K562 (cell line): ENCODE data around the gene DCTN2. TPM values are rescaled to one million over a fixed set of nuclear protein-coding genes. Genes with fewer than 3 reads are reported as not detected.

ENCODE experiments used
- CBX8 ChIP-seq: fragments of 200-600 bp; sonication (generic); IDR thresholded peaks from 2 replicates; pipeline ENCODE4 v1.6.1; 2012; ENCODE audit warnings: borderline replicate concordance, mixed run types, low read depth, mild to moderate bottlenecking, moderate library complexity, mixed read lengths, low read length, control low read depth, inconsistent platforms; ENCODE audit not compliant: poor library complexity, severe bottlenecking; ENCODE audit errors: extremely low read depth
- DACH1 ChIP-seq: fragments of 450-650 bp; IDR thresholded peaks from 2 replicates; pipeline ENCODE4 v1.6.1; 2018; ENCODE audit not compliant: partially characterized antibody
- ERF ChIP-seq: fragments of 450-650 bp; formaldehyde crosslinking; IDR thresholded peaks from 2 replicates; pipeline ENCODE4 v1.4.0; 2020; ENCODE audit warnings: mild to moderate bottlenecking, mixed read lengths
- HLTF ChIP-seq: fragments of 450-650 bp; IDR thresholded peaks from 2 replicates; pipeline ENCODE4 v1.6.1; 2016
- JUN ChIP-seq, 2 experiments: sonication (generic) in 1 of 2; formaldehyde crosslinking in 1 of 2; IDR thresholded peaks; 2 replicates each; pipeline versions ENCODE4 v1.6.1 to v1.8.0; 2012 to 2022; ENCODE audit warnings: borderline replicate concordance in 2 of 2, mild to moderate bottlenecking in 2 of 2, improper control_type of control experiment in 1 of 2, low read depth in 1 of 2, low read length in 1 of 2, missing genetic modification reagents in 1 of 2
- KLF10 ChIP-seq: fragments of 250-450 bp; sonication (Bioruptor Pico); IDR thresholded peaks from 2 replicates; pipeline ENCODE4 v1.6.1; 2021; ENCODE audit warnings: matching md5 sums
- MYBL2 ChIP-seq, 2 experiments: fragments of 450-650 bp in 1 of 2; sonication (generic) in 1 of 2; formaldehyde crosslinking in 1 of 2; IDR thresholded peaks; 2 replicates each; pipeline versions ENCODE4 v1.6.1 to v1.8.1; 2017 to 2022; ENCODE audit warnings: borderline replicate concordance in 1 of 2, inconsistent platforms in 1 of 2, low read depth in 1 of 2, mild to moderate bottlenecking in 1 of 2, missing genetic modification reagents in 1 of 2, moderate library complexity in 1 of 2
- NFATC3 ChIP-seq: fragments of 450-650 bp; IDR thresholded peaks from 2 replicates; pipeline ENCODE4 v1.6.1; 2017; ENCODE audit warnings: mild to moderate bottlenecking
- PHF8 ChIP-seq: fragments of 200-600 bp; sonication (generic); IDR thresholded peaks from 2 replicates; pipeline ENCODE4 v1.6.1; 2012; ENCODE audit warnings: mixed run types, mild to moderate bottlenecking, inconsistent platforms, low read length, moderate library complexity, borderline replicate concordance
- SMAD1 ChIP-seq: fragments of 150-350 bp; IDR thresholded peaks from 2 replicates; pipeline ENCODE4 v1.6.1; 2014; ENCODE audit warnings: low read length, low read depth; ENCODE audit not compliant: partially characterized antibody
- ZBTB43 ChIP-seq: sonication (generic); formaldehyde crosslinking; IDR thresholded peaks from 2 replicates; pipeline ENCODE4 v1.8.0; 2023; ENCODE audit warnings: mild to moderate bottlenecking, missing genetic modification reagents
- ZC3H11A ChIP-seq: IDR thresholded peaks from 2 replicates; pipeline ENCODE4 v1.6.1; 2012; ENCODE audit warnings: low read depth, low read length, improper control_type of control experiment
- ZFX ChIP-seq: sonication (generic); formaldehyde crosslinking; IDR thresholded peaks from 2 replicates; pipeline ENCODE4 v1.8.0; 2022; ENCODE audit warnings: mild to moderate bottlenecking, missing genetic modification reagents, moderate library complexity
- ZNF780A ChIP-seq: fragments of 250-450 bp; sonication (Bioruptor Pico); IDR thresholded peaks from 2 replicates; pipeline ENCODE4 v1.5.0; 2021; ENCODE audit warnings: mild to moderate bottlenecking
- polyA plus RNA-seq, 8 experiments: library from polyadenylated mRNA; depleted of rRNA in 4 of 8; stranded (reverse) in 5 of 8; unstranded in 3 of 8; fragments of >200 nt; fragmentation: Nextera tagmentation in 2 of 8; fragmentation: Illumina TruSeq in 1 of 8; extraction: Ambion mirVana in 2 of 8; extraction: Trizol in 1 of 8; gene quantifications; 2 replicates each; pipeline versions ENCODE4 v1.2.1 to v1.2.3, GENCODE V29; 2011 to 2014; ENCODE audit warnings: inconsistent platforms in 1 of 8, missing spikeins in 1 of 8
- total RNA-seq, 7 experiments: library from RNA; depleted of rRNA in 6 of 7; stranded (reverse); fragments of >200 nt in 6 of 7; fragmentation: Illumina TruSeq in 2 of 7; extraction: Trizol in 2 of 7; gene quantifications; 2 replicates each; pipeline versions ENCODE4 v1.2.1 to v1.2.3, GENCODE V29; 2011 to 2021; ENCODE audit warnings: low replicate concordance in 1 of 7
- TF ChIP-seq, protein P1 (sequence below): fragments of 250-450 bp; sonication (Bioruptor Pico); IDR thresholded peaks from 2 replicates; pipeline ENCODE4 v1.5.0; 2022; ENCODE audit warnings: mild to moderate bottlenecking
- TF ChIP-seq, protein P2 (sequence below): fragments of 450-650 bp; formaldehyde crosslinking; IDR thresholded peaks from 2 replicates; pipeline ENCODE4 v1.4.0; 2020; ENCODE audit warnings: mild to moderate bottlenecking, moderate library complexity
- TF ChIP-seq, protein P3 (sequence below), 2 experiments: fragments of 450-650 bp; conservative IDR thresholded peaks; 2 replicates each; pipeline ENCODE4 v1.6.1; 2017; ENCODE audit warnings: mild to moderate bottlenecking in 2 of 2, moderate library complexity in 2 of 2

DCTN2 gene
- total and polyA plus RNA-seq, 9 of the 15 experiments (the other 6 are each of a cell fraction or from before 2014, with no cell fraction given): 43.6 to 270 (median 125) TPM

DNA sequence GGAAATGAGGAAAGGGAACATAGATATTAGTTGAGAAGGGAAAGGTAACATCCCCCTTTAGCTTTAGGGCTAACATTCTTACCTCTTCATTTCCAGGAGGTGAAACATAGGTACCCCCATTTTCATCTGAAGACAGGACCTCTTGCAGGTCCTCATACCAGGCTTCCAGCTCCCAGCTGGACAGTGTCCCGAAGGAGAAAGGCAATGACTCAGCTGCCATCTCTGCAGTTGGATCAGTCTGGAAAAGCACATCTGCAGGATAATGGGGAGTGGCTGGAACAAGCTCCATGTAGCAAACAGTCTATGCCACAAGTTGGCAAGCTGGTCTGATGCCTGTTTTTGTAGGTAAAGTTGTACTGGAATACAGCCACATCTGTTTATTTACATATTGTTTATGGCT, 29.8 kb downstream of the DCTN2 start (continued):
- no peak for TF ChIP-seq JUN (IDR thresholded peaks at IDR 0.05; ENCODE audit: borderline replicate concordance, low read depth, low read length)
- no peak for TF ChIP-seq JUN (CRISPR knock-in tag; IDR thresholded peaks at IDR 0.05; ENCODE audit: borderline replicate concordance)
- TF ChIP-seq ERF (CRISPR knock-in tag): no peak
- TF ChIP-seq, protein P1, sequence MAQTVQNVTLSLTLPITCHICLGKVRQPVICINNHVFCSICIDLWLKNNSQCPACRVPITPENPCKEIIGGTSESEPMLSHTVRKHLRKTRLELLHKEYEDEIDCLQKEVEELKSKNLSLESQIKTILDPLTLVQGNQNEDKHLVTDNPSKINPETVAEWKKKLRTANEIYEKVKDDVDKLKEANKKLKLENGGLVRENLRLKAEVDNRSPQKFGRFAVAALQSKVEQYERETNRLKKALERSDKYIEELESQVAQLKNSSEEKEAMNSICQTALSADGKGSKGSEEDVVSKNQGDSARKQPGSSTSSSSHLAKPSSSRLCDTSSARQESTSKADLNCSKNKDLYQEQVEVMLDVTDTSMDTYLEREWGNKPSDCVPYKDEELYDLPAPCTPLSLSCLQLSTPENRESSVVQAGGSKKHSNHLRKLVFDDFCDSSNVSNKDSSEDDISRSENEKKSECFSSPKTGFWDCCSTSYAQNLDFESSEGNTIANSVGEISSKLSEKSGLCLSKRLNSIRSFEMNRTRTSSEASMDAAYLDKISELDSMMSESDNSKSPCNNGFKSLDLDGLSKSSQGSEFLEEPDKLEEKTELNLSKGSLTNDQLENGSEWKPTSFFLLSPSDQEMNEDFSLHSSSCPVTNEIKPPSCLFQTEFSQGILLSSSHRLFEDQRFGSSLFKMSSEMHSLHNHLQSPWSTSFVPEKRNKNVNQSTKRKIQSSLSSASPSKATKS: 0 out of 2 replicates have a peak, but pooled peaks have one; percentile 21
- TF ChIP-seq ZFX (CRISPR knock-in tag): no peak
- no peak for TF ChIP-seq NFATC3
- TF ChIP-seq ZC3H11A: no peak
- 0 out of 2 replicates have a peak, but pooled peaks have one; percentile 63 for TF ChIP-seq KLF10 (CRISPR knock-in tag)
- TF ChIP-seq, protein P2, sequence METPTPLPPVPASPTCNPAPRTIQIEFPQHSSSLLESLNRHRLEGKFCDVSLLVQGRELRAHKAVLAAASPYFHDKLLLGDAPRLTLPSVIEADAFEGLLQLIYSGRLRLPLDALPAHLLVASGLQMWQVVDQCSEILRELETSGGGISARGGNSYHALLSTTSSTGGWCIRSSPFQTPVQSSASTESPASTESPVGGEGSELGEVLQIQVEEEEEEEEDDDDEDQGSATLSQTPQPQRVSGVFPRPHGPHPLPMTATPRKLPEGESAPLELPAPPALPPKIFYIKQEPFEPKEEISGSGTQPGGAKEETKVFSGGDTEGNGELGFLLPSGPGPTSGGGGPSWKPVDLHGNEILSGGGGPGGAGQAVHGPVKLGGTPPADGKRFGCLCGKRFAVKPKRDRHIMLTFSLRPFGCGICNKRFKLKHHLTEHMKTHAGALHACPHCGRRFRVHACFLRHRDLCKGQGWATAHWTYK (CRISPR knock-in tag): 0 out of 2 replicates have a peak, but pooled peaks have one; percentile 18
- TF ChIP-seq SMAD1: no peak
- no peak for TF ChIP-seq ZBTB43 (CRISPR knock-in tag)
- TF ChIP-seq PHF8: no peak
- 0 out of 2 replicates have a peak, but pooled peaks have one; percentile 22 for TF ChIP-seq ZNF780A
- TF ChIP-seq MYBL2 (IDR thresholded peaks at IDR 0.05; ENCODE audit: low read depth): no peak
- TF ChIP-seq MYBL2 (CRISPR knock-in tag; IDR thresholded peaks at IDR 0.05; ENCODE audit: borderline replicate concordance): no peak
- TF ChIP-seq, protein P3, sequence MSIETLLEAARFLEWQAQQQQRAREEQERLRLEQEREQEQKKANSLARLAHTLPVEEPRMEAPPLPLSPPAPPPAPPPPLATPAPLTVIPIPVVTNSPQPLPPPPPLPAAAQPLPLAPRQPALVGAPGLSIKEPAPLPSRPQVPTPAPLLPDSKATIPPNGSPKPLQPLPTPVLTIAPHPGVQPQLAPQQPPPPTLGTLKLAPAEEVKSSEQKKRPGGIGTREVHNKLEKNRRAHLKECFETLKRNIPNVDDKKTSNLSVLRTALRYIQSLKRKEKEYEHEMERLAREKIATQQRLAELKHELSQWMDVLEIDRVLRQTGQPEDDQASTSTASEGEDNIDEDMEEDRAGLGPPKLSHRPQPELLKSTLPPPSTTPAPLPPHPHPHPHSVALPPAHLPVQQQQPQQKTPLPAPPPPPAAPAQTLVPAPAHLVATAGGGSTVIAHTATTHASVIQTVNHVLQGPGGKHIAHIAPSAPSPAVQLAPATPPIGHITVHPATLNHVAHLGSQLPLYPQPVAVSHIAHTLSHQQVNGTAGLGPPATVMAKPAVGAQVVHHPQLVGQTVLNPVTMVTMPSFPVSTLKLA (conservative IDR thresholded peaks at IDR 0.05): 0 out of 4 replicates have a peak, but pooled peaks of 1 of the 2 experiments have one; percentile 14
- no peak for TF ChIP-seq HLTF
- TF ChIP-seq CBX8: no peak
- TF ChIP-seq DACH1: no peak
